CD4-positive, alpha-beta T cell treated with Interleukin-4 for 1 hour (primary cell): Measurements from ENCODE around the gene RGPD4.

ENCODE experiments used
- DNase-seq, 2 donors: peaks; one replicate each; pipeline ENCODE4 v3.0.0-alpha.2; 2020 to 2022

RGPD4 gene

GRCh38 chr2:107932488-107932887, 105.8 kb downstream of the RGPD4 start:
- DNase-seq, result no peak

- DNase-seq, result no peak
Measured at GRCh38 chr2:107932979-107933378, 106.3 kb downstream of the RGPD4 start.

- DNase-seq, result no peak
Measured at GRCh38 chr2:107936433-107937359, 110.0 kb downstream of the RGPD4 start.
